Measurements from ENCODE around the gene AGPAT4.

The AGPAT4 gene

GRCh38 chr6:161219680-161220079 lies 54.2 kb downstream of the AGPAT4 start:
- Histone ChIP-seq H3K9me3 (ENCODE audit: control insufficient read depth, insufficient read depth, low read length) (peaks cover 7% of the 10 kb centered on the region; the same call in 1 of the 2 replicates), H3K9ac (ENCODE audit: low read depth, low read length) (no peak overlapping the region), H3K36me3 (ENCODE audit: insufficient read depth, low read length) (peaks cover 5% of the 10 kb centered on the region; the same call in 1 of the 2 replicates), H3K4me1 (ENCODE audit: insufficient read depth, low read length) (no peaks in the 10 kb centered on the region)

- peaks cover 7% of the 10 kb centered on the region for H3K9me3 ChIP-seq (ENCODE audit: control insufficient read depth, insufficient read depth, low read length)
- peaks cover 5% of the 10 kb centered on the region; the same call in 1 of the 2 replicates for H3K36me3 ChIP-seq (ENCODE audit: insufficient read depth, low read length)
- H3K4me1 ChIP-seq (ENCODE audit: insufficient read depth, low read length): no peaks in the 10 kb centered on the region
- H3K9ac ChIP-seq (ENCODE audit: low read depth, low read length): no peak overlapping the region
Measured at GRCh38 chr6:161218222-161218621, 55.6 kb downstream of the AGPAT4 start.

GRCh38 chr6:161217628-161218027 lies 56.2 kb downstream of the AGPAT4 start:
- H3K9ac ChIP-seq (ENCODE audit: low read depth, low read length): no peak overlapping the region
- H3K9me3 ChIP-seq (ENCODE audit: control insufficient read depth, insufficient read depth, low read length): peaks cover 11% of the 10 kb centered on the region
- peaks cover 5% of the 10 kb centered on the region; the same call in 1 of the 2 replicates for H3K36me3 ChIP-seq (ENCODE audit: insufficient read depth, low read length)
- no peaks in the 10 kb centered on the region for H3K4me1 ChIP-seq (ENCODE audit: insufficient read depth, low read length)

GRCh38 chr6:161216616-161217205 lies 57.1 kb downstream of the AGPAT4 start:
- Histone ChIP-seq H3K36me3 (ENCODE audit: insufficient read depth, low read length) (peaks cover 5% of the 10 kb centered on the region; the same call in 1 of the 2 replicates), H3K4me1 (ENCODE audit: insufficient read depth, low read length) (no peaks in the 10 kb centered on the region), H3K9me3 (ENCODE audit: control insufficient read depth, insufficient read depth, low read length) (peaks cover 14% of the 10 kb centered on the region), H3K9ac (ENCODE audit: low read depth, low read length) (no peak overlapping the region)

GRCh38 chr6:161215876-161216615 lies 57.8 kb downstream of the AGPAT4 start:
- Histone ChIP-seq H3K9me3 (ENCODE audit: control insufficient read depth, insufficient read depth, low read length) (peaks cover 18% of the 10 kb centered on the region), H3K4me1 (ENCODE audit: insufficient read depth, low read length) (no peaks in the 10 kb centered on the region), H3K36me3 (ENCODE audit: insufficient read depth, low read length) (peaks cover 5% of the 10 kb centered on the region; the same call in 1 of the 2 replicates), H3K9ac (ENCODE audit: low read depth, low read length) (no peak overlapping the region)

- Histone ChIP-seq H3K9ac (ENCODE audit: low read depth, low read length) (no peak overlapping the region), H3K4me1 (ENCODE audit: insufficient read depth, low read length) (no peaks in the 10 kb centered on the region), H3K9me3 (ENCODE audit: control insufficient read depth, insufficient read depth, low read length) (peaks cover 21% of the 10 kb centered on the region), H3K36me3 (ENCODE audit: insufficient read depth, low read length) (peaks cover 5% of the 10 kb centered on the region; the same call in 1 of the 2 replicates)
Measured at GRCh38 chr6:161215193-161215592, 58.7 kb downstream of the AGPAT4 start.

GRCh38 chr6:161214722-161215121 lies 59.1 kb downstream of the AGPAT4 start:
- Histone ChIP-seq H3K9me3 (ENCODE audit: control insufficient read depth, insufficient read depth, low read length) (peaks cover 21% of the 10 kb centered on the region), H3K9ac (ENCODE audit: low read depth, low read length) (no peak overlapping the region), H3K4me1 (ENCODE audit: insufficient read depth, low read length) (no peaks in the 10 kb centered on the region), H3K36me3 (ENCODE audit: insufficient read depth, low read length) (peaks cover 5% of the 10 kb centered on the region; the same call in 1 of the 2 replicates)

GRCh38 chr6:161212902-161213301 lies 61.0 kb downstream of the AGPAT4 start:
- Histone ChIP-seq H3K36me3 (ENCODE audit: insufficient read depth, low read length) (peaks cover 5% of the 10 kb centered on the region; the same call in 1 of the 2 replicates), H3K9ac (ENCODE audit: low read depth, low read length) (no peak overlapping the region), H3K4me1 (ENCODE audit: insufficient read depth, low read length) (no peaks in the 10 kb centered on the region), H3K9me3 (ENCODE audit: control insufficient read depth, insufficient read depth, low read length) (peaks cover 26% of the 10 kb centered on the region)

- Histone ChIP-seq H3K9me3 (ENCODE audit: control insufficient read depth, insufficient read depth, low read length) (peaks cover 23% of the 10 kb centered on the region), H3K9ac (ENCODE audit: low read depth, low read length) (no peak overlapping the region), H3K36me3 (ENCODE audit: insufficient read depth, low read length) (no peaks in the 10 kb centered on the region), H3K4me1 (ENCODE audit: insufficient read depth, low read length) (no peaks in the 10 kb centered on the region)
Measured at GRCh38 chr6:161211380-161212035, 62.4 kb downstream of the AGPAT4 start.

- H3K4me1 ChIP-seq (ENCODE audit: insufficient read depth, low read length): no peaks in the 10 kb centered on the region
- no peaks in the 10 kb centered on the region for H3K36me3 ChIP-seq (ENCODE audit: insufficient read depth, low read length)
- H3K9ac ChIP-seq (ENCODE audit: low read depth, low read length): no peak overlapping the region
- peaks cover 23% of the 10 kb centered on the region for H3K9me3 ChIP-seq (ENCODE audit: control insufficient read depth, insufficient read depth, low read length)
Measured at GRCh38 chr6:161210857-161211256, 63.0 kb downstream of the AGPAT4 start.

GRCh38 chr6:161207200-161207599 lies 66.7 kb downstream of the AGPAT4 start:
- no peaks in the 10 kb centered on the region for H3K36me3 ChIP-seq (ENCODE audit: insufficient read depth, low read length)
- no peak overlapping the region for H3K9ac ChIP-seq (ENCODE audit: low read depth, low read length)
- H3K9me3 ChIP-seq (ENCODE audit: control insufficient read depth, insufficient read depth, low read length): peaks cover 17% of the 10 kb centered on the region
- H3K4me1 ChIP-seq (ENCODE audit: insufficient read depth, low read length): no peaks in the 10 kb centered on the region

GRCh38 chr6:161204866-161205557 lies 68.8 kb downstream of the AGPAT4 start:
- Histone ChIP-seq H3K4me1 (ENCODE audit: insufficient read depth, low read length) (no peaks in the 10 kb centered on the region), H3K9ac (ENCODE audit: low read depth, low read length) (no peak overlapping the region), H3K36me3 (ENCODE audit: insufficient read depth, low read length) (no peaks in the 10 kb centered on the region), H3K9me3 (ENCODE audit: control insufficient read depth, insufficient read depth, low read length) (peaks cover 8% of the 10 kb centered on the region; the same call in 1 of the 2 replicates)

GRCh38 chr6:161200610-161201370 lies 73.1 kb downstream of the AGPAT4 start:
- H3K9me3 ChIP-seq (ENCODE audit: control insufficient read depth, insufficient read depth, low read length): no peaks in the 10 kb centered on the region
- H3K36me3 ChIP-seq (ENCODE audit: insufficient read depth, low read length): no peaks in the 10 kb centered on the region
- H3K4me1 ChIP-seq (ENCODE audit: insufficient read depth, low read length): no peaks in the 10 kb centered on the region
- no peak overlapping the region for H3K9ac ChIP-seq (ENCODE audit: low read depth, low read length)

GRCh38 chr6:161199850-161200249 lies 74.0 kb downstream of the AGPAT4 start:
- no peak overlapping the region for H3K9ac ChIP-seq (ENCODE audit: low read depth, low read length)
- no peaks in the 10 kb centered on the region for H3K36me3 ChIP-seq (ENCODE audit: insufficient read depth, low read length)

More at GRCh38 chr6:161199850-161200249, 74.0 kb downstream of the AGPAT4 start:
- H3K9me3 ChIP-seq (ENCODE audit: control insufficient read depth, insufficient read depth, low read length): no peaks in the 10 kb centered on the region
- no peaks in the 10 kb centered on the region for H3K4me1 ChIP-seq (ENCODE audit: insufficient read depth, low read length)

All from ES-I3 (cell line).